DND-41 (cell line): ENCODE results near the gene TBCD.

ENCODE experiments used
- CTCF ChIP-seq: IDR thresholded peaks from 2 replicates; pipeline ENCODE4 v1.5.1; 2012; ENCODE audit warnings: borderline replicate concordance, low read length, moderate library complexity, mild to moderate bottlenecking; ENCODE audit not compliant: poor library complexity, severe bottlenecking; ENCODE audit errors: extremely low read depth
- EZH2 ChIP-seq: IDR thresholded peaks from 3 replicates; pipeline ENCODE4 v1.6.1; 2012; ENCODE audit warnings: borderline replicate concordance, low read depth, mild to moderate bottlenecking, moderate library complexity, low read length, inconsistent platforms; ENCODE audit not compliant: severe bottlenecking

- TF ChIP-seq CTCF: peak; percentile 29
- no peak for TF ChIP-seq EZH2
These were observed 85.0 kb downstream of the TBCD start for GRCh38 chr17:82836823-82837357.
